GM23338 (cell line): ENCODE measurements around the gene YOD1.

Source experiments
- CREB1 ChIP-seq: fragments of 250-450 bp; sonication (Bioruptor Pico); IDR thresholded peaks from 2 replicates; pipeline ENCODE4 v1.5.0; 2020; ENCODE audit warnings: low read depth, mild to moderate bottlenecking, moderate library complexity
- EZH2 ChIP-seq: fragments of 200-600 bp; sonication (generic); IDR thresholded peaks from one replicate; pipeline ENCODE4 v1.8.0; 2017; ENCODE audit warnings: antibody characterized with exemption, mild to moderate bottlenecking, low read depth; ENCODE audit not compliant: unreplicated experiment
- EZH2phosphoT487 ChIP-seq: fragments of 200-600 bp; sonication (generic); IDR thresholded peaks from one replicate; pipeline ENCODE4 v1.8.1; 2018; ENCODE audit warnings: antibody characterized with exemption; ENCODE audit not compliant: unreplicated experiment
- JUNB ChIP-seq: IDR thresholded peaks from one replicate; pipeline ENCODE4 v1.6.1; 2016; ENCODE audit warnings: antibody characterized with exemption; ENCODE audit not compliant: unreplicated experiment
- NANOG ChIP-seq: IDR thresholded peaks from 2 replicates; pipeline ENCODE4 v1.6.1; 2016; ENCODE audit warnings: antibody characterized with exemption, borderline replicate concordance
- POLR2AphosphoS5 ChIP-seq: IDR thresholded peaks from 2 replicates; pipeline ENCODE4 v1.6.1; 2016; ENCODE audit warnings: antibody characterized with exemption, low read depth
- STAT1 ChIP-seq: IDR thresholded peaks from one replicate; pipeline ENCODE4 v1.6.1; 2016; ENCODE audit warnings: antibody characterized with exemption; ENCODE audit not compliant: unreplicated experiment
- ZNF114 ChIP-seq: fragments of 250-450 bp; sonication (Bioruptor Pico); IDR thresholded peaks from 2 replicates; pipeline ENCODE4 v1.5.0; 2020; ENCODE audit warnings: mild to moderate bottlenecking, moderate library complexity
- ZNF331 ChIP-seq: fragments of 250-450 bp; sonication (Bioruptor Pico); IDR thresholded peaks from 2 replicates; pipeline ENCODE4 v1.5.0; 2020; ENCODE audit warnings: low read depth, mild to moderate bottlenecking, moderate library complexity
- TF ChIP-seq, protein P1 (sequence below), 2 experiments: fragments of 200-600 bp in 1 of 2; sonication (generic) in 1 of 2; conservative IDR thresholded peaks; 2 replicates each; pipeline versions ENCODE4 v1.5.1 to v1.6.1; 2016 to 2017; ENCODE audit warnings: antibody characterized with exemption in 2 of 2, low read depth in 2 of 2, mild to moderate bottlenecking in 2 of 2, moderate library complexity in 1 of 2
- TF ChIP-seq, protein P2 (sequence below): IDR thresholded peaks from one replicate; pipeline ENCODE4 v1.6.1; 2018; ENCODE audit warnings: antibody characterized with exemption; ENCODE audit not compliant: unreplicated experiment
- TF ChIP-seq, protein P3 (sequence below): IDR thresholded peaks from 2 replicates; pipeline ENCODE4 v1.6.1; 2016; ENCODE audit warnings: antibody characterized with exemption
- TF ChIP-seq, protein P4 (sequence below): fragments of 250-450 bp; sonication (Bioruptor Pico); IDR thresholded peaks from 2 replicates; pipeline ENCODE4 v1.5.0; 2020; ENCODE audit warnings: mild to moderate bottlenecking, moderate library complexity

DNA sequence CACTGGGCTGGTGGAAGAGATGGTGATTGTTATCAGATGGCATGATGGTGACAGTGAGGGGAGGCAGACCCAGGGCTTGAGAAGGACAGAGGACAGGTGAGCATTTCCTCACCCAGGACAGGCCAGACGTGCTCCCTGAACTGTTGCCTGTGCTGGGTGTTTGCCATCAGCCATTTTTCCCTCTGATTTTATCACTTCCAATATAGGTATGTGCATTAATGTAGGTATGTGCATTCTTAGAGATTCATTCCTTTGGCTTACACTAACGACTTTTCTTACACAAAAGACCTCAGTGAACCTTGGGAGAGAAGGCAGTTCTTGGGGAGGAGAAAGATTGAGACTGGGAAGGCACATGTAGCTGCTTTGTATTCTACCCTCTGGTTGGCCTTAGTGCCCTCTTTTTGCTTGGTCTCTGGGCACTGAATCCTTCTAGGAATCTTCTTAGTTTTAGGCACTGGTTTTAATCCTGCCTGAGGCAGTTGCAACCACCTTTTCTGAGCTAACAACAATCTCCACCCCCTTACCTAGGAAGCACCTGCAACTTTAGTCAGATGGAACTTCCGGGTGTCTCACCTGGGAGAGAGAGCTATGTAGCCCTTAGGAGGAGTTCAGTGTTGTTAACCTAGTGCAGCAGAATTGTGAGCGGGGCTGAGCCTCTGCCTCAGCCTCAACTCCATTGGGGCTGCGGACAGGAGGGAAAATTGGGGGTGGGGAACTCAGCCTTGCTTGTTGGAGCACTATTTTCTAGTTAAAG is 49.3 kb downstream of the YOD1 start:
- TF ChIP-seq EZH2 (no peak), ZNF331 (CRISPR knock-in tag) (no peak), POLR2AphosphoS5 (no peak), STAT1 (no peak), ZNF114 (CRISPR knock-in tag) (no peak), EZH2phosphoT487 (no peak), CREB1 (no peak), NANOG (no peak), JUNB (no peak)
- TF ChIP-seq, protein P1, sequence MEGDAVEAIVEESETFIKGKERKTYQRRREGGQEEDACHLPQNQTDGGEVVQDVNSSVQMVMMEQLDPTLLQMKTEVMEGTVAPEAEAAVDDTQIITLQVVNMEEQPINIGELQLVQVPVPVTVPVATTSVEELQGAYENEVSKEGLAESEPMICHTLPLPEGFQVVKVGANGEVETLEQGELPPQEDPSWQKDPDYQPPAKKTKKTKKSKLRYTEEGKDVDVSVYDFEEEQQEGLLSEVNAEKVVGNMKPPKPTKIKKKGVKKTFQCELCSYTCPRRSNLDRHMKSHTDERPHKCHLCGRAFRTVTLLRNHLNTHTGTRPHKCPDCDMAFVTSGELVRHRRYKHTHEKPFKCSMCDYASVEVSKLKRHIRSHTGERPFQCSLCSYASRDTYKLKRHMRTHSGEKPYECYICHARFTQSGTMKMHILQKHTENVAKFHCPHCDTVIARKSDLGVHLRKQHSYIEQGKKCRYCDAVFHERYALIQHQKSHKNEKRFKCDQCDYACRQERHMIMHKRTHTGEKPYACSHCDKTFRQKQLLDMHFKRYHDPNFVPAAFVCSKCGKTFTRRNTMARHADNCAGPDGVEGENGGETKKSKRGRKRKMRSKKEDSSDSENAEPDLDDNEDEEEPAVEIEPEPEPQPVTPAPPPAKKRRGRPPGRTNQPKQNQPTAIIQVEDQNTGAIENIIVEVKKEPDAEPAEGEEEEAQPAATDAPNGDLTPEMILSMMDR (conservative IDR thresholded peaks at IDR 0.05; ENCODE audit: low read depth in 2 of 2) = no peak
- TF ChIP-seq, protein P2, sequence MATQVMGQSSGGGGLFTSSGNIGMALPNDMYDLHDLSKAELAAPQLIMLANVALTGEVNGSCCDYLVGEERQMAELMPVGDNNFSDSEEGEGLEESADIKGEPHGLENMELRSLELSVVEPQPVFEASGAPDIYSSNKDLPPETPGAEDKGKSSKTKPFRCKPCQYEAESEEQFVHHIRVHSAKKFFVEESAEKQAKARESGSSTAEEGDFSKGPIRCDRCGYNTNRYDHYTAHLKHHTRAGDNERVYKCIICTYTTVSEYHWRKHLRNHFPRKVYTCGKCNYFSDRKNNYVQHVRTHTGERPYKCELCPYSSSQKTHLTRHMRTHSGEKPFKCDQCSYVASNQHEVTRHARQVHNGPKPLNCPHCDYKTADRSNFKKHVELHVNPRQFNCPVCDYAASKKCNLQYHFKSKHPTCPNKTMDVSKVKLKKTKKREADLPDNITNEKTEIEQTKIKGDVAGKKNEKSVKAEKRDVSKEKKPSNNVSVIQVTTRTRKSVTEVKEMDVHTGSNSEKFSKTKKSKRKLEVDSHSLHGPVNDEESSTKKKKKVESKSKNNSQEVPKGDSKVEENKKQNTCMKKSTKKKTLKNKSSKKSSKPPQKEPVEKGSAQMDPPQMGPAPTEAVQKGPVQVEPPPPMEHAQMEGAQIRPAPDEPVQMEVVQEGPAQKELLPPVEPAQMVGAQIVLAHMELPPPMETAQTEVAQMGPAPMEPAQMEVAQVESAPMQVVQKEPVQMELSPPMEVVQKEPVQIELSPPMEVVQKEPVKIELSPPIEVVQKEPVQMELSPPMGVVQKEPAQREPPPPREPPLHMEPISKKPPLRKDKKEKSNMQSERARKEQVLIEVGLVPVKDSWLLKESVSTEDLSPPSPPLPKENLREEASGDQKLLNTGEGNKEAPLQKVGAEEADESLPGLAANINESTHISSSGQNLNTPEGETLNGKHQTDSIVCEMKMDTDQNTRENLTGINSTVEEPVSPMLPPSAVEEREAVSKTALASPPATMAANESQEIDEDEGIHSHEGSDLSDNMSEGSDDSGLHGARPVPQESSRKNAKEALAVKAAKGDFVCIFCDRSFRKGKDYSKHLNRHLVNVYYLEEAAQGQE = no peak
- TF ChIP-seq, protein P3, sequence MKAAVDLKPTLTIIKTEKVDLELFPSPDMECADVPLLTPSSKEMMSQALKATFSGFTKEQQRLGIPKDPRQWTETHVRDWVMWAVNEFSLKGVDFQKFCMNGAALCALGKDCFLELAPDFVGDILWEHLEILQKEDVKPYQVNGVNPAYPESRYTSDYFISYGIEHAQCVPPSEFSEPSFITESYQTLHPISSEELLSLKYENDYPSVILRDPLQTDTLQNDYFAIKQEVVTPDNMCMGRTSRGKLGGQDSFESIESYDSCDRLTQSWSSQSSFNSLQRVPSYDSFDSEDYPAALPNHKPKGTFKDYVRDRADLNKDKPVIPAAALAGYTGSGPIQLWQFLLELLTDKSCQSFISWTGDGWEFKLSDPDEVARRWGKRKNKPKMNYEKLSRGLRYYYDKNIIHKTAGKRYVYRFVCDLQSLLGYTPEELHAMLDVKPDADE = no peak
- TF ChIP-seq, protein P4, sequence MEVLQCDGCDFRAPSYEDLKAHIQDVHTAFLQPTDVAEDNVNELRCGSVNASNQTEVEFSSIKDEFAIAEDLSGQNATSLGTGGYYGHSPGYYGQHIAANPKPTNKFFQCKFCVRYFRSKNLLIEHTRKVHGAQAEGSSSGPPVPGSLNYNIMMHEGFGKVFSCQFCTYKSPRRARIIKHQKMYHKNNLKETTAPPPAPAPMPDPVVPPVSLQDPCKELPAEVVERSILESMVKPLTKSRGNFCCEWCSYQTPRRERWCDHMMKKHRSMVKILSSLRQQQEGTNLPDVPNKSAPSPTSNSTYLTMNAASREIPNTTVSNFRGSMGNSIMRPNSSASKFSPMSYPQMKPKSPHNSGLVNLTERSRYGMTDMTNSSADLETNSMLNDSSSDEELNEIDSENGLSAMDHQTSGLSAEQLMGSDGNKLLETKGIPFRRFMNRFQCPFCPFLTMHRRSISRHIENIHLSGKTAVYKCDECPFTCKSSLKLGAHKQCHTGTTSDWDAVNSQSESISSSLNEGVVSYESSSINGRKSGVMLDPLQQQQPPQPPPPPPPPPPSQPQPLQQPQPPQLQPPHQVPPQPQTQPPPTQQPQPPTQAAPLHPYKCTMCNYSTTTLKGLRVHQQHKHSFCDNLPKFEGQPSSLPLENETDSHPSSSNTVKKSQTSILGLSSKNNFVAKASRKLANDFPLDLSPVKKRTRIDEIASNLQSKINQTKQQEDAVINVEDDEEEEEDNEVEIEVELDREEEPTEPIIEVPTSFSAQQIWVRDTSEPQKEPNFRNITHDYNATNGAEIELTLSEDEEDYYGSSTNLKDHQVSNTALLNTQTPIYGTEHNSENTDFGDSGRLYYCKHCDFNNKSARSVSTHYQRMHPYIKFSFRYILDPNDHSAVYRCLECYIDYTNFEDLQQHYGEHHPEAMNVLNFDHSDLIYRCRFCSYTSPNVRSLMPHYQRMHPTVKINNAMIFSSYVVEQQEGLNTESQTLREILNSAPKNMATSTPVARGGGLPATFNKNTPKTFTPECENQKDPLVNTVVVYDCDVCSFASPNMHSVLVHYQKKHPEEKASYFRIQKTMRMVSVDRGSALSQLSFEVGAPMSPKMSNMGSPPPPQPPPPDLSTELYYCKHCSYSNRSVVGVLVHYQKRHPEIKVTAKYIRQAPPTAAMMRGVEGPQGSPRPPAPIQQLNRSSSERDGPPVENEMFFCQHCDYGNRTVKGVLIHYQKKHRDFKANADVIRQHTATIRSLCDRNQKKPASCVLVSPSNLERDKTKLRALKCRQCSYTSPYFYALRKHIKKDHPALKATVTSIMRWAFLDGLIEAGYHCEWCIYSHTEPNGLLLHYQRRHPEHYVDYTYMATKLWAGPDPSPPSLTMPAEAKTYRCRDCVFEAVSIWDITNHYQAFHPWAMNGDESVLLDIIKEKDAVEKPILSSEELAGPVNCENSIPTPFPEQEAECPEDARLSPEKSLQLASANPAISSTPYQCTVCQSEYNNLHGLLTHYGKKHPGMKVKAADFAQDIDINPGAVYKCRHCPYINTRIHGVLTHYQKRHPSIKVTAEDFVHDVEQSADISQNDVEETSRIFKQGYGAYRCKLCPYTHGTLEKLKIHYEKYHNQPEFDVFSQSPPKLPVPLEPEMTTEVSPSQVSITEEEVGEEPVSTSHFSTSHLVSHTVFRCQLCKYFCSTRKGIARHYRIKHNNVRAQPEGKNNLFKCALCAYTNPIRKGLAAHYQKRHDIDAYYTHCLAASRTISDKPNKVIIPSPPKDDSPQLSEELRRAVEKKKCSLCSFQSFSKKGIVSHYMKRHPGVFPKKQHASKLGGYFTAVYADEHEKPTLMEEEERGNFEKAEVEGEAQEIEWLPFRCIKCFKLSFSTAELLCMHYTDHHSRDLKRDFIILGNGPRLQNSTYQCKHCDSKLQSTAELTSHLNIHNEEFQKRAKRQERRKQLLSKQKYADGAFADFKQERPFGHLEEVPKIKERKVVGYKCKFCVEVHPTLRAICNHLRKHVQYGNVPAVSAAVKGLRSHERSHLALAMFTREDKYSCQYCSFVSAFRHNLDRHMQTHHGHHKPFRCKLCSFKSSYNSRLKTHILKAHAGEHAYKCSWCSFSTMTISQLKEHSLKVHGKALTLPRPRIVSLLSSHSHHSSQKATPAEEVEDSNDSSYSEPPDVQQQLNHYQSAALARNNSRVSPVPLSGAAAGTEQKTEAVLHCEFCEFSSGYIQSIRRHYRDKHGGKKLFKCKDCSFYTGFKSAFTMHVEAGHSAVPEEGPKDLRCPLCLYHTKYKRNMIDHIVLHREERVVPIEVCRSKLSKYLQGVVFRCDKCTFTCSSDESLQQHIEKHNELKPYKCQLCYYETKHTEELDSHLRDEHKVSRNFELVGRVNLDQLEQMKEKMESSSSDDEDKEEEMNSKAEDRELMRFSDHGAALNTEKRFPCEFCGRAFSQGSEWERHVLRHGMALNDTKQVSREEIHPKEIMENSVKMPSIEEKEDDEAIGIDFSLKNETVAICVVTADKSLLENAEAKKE (CRISPR knock-in tag) = no peak
